Measurements from ENCODE around the gene ABLIM1. TPM values are rescaled to one million over a fixed set of nuclear protein-coding genes. Genes with fewer than 3 reads are reported as not detected.

The ABLIM1 gene
- total RNA-seq (2012; rRNA removed) (9.9 and 11.1 TPM in 2 replicates), polyA plus RNA-seq (2012; rRNA removed) (7.7 and 8.1 TPM in 2 replicates), Bru-seq, nascent RNA (percentile 59 among the genes with signal in this experiment), BruChase-seq, experiment 1, labeled RNA remaining after a 6-hour chase (percentile 57 among the genes with signal in this experiment), BruChase-seq, experiment 2, labeled RNA remaining after a 2-hour chase (percentile 54 among the genes with signal in this experiment)
- 2.7 and 6.9 TPM in 2 replicates for polyA plus RNA-seq (2012; cell fraction: cytosol; rRNA removed)
- polyA plus RNA-seq (2012; cell fraction: nucleus; rRNA removed; ENCODE audit: low replicate concordance), result 10.3 and 22.7 TPM in 2 replicates
- long read RNA-seq, partial matches to known transcripts, result 1 of 8 reads
- long read RNA-seq, other reads (novel, unspliced or antisense), result 7 of 8 reads

- H2BK20ac ChIP-seq (ENCODE audit: low read depth, low read length), result no peak within 1 kb of the TSS
- H3K4me1 ChIP-seq (ENCODE audit: control insufficient read depth, insufficient read depth, low read length), result peaks cover 2% of the 10 kb centered on the region; the same call in 1 of the 2 replicates
- no peak within 1 kb of the TSS for H2AK5ac ChIP-seq (ENCODE audit: low read depth, low read length)
- no peak within 1 kb of the TSS for H3K18ac ChIP-seq (ENCODE audit: low read depth, low read length)
- H3K9me3 ChIP-seq (ENCODE audit: control insufficient read depth, insufficient read depth, low read length), result no peaks in the 10 kb centered on the region
- no peak within 1 kb of the TSS for H3K14ac ChIP-seq (replicated peaks; ENCODE audit: low read depth, low read length)
- no peaks in the 10 kb centered on the region for H3K36me3 ChIP-seq (ENCODE audit: control insufficient read depth, insufficient read depth, low read length)
- no peak within 1 kb of the TSS for H3K4me2 ChIP-seq (ENCODE audit: low read depth, low read length)
- dilution Hi-C loops (cut with HindIII; ENCODE audit: low sequenced_read_pairs, unreplicated experiment), result no loop called here
- in situ Hi-C loops (cut with MboI; ENCODE audit: low sequenced_read_pairs), result no loop called here
- H2BK5ac ChIP-seq (ENCODE audit: low read depth, low read length, poor library complexity, severe bottlenecking), result no peak within 1 kb of the TSS
- H4K91ac ChIP-seq (ENCODE audit: insufficient read depth, low read depth, low read length), result no peak within 1 kb of the TSS
- no peak within 1 kb of the TSS for H3K27ac ChIP-seq (ENCODE audit: insufficient read depth, low read length)
- H3K9me1 ChIP-seq (ENCODE audit: insufficient read depth, low read length), result no peaks in the 10 kb centered on the region
- H4K20me1 ChIP-seq (ENCODE audit: insufficient read depth, low read length), result no peaks in the 10 kb centered on the region
- ChIA-PET POLR2A (ENCODE audit: unreplicated experiment) (interaction anchor here (0.6 kb wide), 1 partner anchor 134 kb away, joined by 3 read pairs; no protein-coding TSS in a partner anchor), CTCF (no interaction called here)
- TF ChIP-seq CHD1 (IDR thresholded peaks at IDR 0.05; ENCODE audit: low read depth, low read length) (no peak), NFE2L2 (IDR thresholded peaks at IDR 0.05; ENCODE audit: low read depth, low read length) (no peak), RFX5 (IDR thresholded peaks at IDR 0.05; ENCODE audit: low read depth, low read length) (no peak), SMC3 (IDR thresholded peaks at IDR 0.05; ENCODE audit: low read depth, low read length) (no peak), RAD21 (IDR thresholded peaks at IDR 0.05; ENCODE audit: low read length) (no peak), CTCF (conservative IDR thresholded peaks at IDR 0.05; ENCODE audit: low read depth, low read length) (no peak), MAZ (IDR thresholded peaks at IDR 0.05; ENCODE audit: borderline replicate concordance, low read depth, low read length) (no peak), BHLHE40 (IDR thresholded peaks at IDR 0.05; ENCODE audit: low read depth, low read length) (no peak), POLR2A (IDR thresholded peaks at IDR 0.05; ENCODE audit: low read depth, low read length) (no peak), MXI1 (IDR thresholded peaks at IDR 0.05; ENCODE audit: borderline replicate concordance, low read depth, low read length) (no peak), RCOR1 (IDR thresholded peaks at IDR 0.05; ENCODE audit: insufficient replicate concordance, low read length) (no peak), CEBPB (IDR thresholded peaks at IDR 0.05; ENCODE audit: low read depth, low read length) (no peak), MAFK (IDR thresholded peaks at IDR 0.05; ENCODE audit: low read depth, low read length) (no peak)
- TF ChIP-seq, protein P1, sequence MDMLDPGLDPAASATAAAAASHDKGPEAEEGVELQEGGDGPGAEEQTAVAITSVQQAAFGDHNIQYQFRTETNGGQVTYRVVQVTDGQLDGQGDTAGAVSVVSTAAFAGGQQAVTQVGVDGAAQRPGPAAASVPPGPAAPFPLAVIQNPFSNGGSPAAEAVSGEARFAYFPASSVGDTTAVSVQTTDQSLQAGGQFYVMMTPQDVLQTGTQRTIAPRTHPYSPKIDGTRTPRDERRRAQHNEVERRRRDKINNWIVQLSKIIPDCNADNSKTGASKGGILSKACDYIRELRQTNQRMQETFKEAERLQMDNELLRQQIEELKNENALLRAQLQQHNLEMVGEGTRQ (IDR thresholded peaks at IDR 0.05; ENCODE audit: low read depth, low read length), result no peak
- TF ChIP-seq, protein P2, sequence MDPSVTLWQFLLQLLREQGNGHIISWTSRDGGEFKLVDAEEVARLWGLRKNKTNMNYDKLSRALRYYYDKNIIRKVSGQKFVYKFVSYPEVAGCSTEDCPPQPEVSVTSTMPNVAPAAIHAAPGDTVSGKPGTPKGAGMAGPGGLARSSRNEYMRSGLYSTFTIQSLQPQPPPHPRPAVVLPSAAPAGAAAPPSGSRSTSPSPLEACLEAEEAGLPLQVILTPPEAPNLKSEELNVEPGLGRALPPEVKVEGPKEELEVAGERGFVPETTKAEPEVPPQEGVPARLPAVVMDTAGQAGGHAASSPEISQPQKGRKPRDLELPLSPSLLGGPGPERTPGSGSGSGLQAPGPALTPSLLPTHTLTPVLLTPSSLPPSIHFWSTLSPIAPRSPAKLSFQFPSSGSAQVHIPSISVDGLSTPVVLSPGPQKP (IDR thresholded peaks at IDR 0.05; ENCODE audit: borderline replicate concordance, low read depth, low read length), result no peak
- H3K56ac ChIP-seq (ENCODE audit: extremely low read depth, insufficient read depth, low read length), result no peak within 1 kb of the TSS
- peaks cover 12% of the 10 kb centered on the region for H3K27me3 ChIP-seq (ENCODE audit: control insufficient read depth, insufficient read depth, low read length)
- no peak within 1 kb of the TSS for H4K5ac ChIP-seq (ENCODE audit: low read depth, low read length)
- H2BK15ac ChIP-seq (ENCODE audit: low read depth, low read length), result no peak within 1 kb of the TSS; the same call in 2 of the 3 replicates
- H3K4me3 ChIP-seq (ENCODE audit: insufficient read depth, low read depth, low read length), result no peak within 1 kb of the TSS
- no CpG with 5 or more reads among the region's 2 CpGs for WGBS, 2 experiments (ENCODE audit: extremely low coverage in 2 of 2, insufficient read length in 1 of 2)
- H2AFZ ChIP-seq (replicated peaks; ENCODE audit: low read length, poor library complexity), result no peak within 1 kb of the TSS
- BruUV-seq (replicated peaks), result no TSS peak
- H3K4ac ChIP-seq (ENCODE audit: low read depth, low read length), result no peak within 1 kb of the TSS
- DNase-seq, result no peak
- ATAC-seq (ENCODE audit: low read depth), result no peak
- intact Hi-C loops (cut with micrococcal nuclease), result no loop called here
- no peak within 1 kb of the TSS for H4K8ac ChIP-seq (ENCODE audit: low read depth in 2 of 2, low read length in 2 of 2)
- H3K23ac ChIP-seq (ENCODE audit: low read depth, low read length), result no peak within 1 kb of the TSS
- no peak within 1 kb of the TSS for H2BK120ac ChIP-seq (ENCODE audit: low read depth, low read length)
- H2AK9ac ChIP-seq (replicated peaks; ENCODE audit: low read depth, low read length, poor library complexity), result no peak within 1 kb of the TSS
- H3K9ac ChIP-seq (ENCODE audit: low read depth, low read length), result no peak within 1 kb of the TSS
- H3K79me1 ChIP-seq (ENCODE audit: low read depth in 1 of 2, low read length in 2 of 2), result no peaks in the 10 kb centered on the region
These were observed at the start of gene ABLIM1 for GRCh38 chr10:114658175-114658574. Gene ABLIM1 (minus strand): TSS chr10:114658275. CDS start chr10:114658200, 75 bp downstream.

Measured in IMR-90 (cell line).